PC-9 (cell line): ENCODE measurements around the gene GIMAP1. TPM values are rescaled to one million over a fixed set of nuclear protein-coding genes. Genes with fewer than 3 reads are reported as not detected.

Source experiments
- BruUV-seq: library from RNA; stranded (reverse); fragments of 400-500 nt; replicated peaks from 2 replicates; lab custom pipeline; 2021; lab: Mats Ljungman, UMichigan
- CTCF ChIA-PET: fragments of 300-600 bp; sonication (Branson Sonifier 250); formaldehyde crosslinking; loops from one replicate; lab custom pipeline; 2022; ENCODE audit warnings: antibody characterized with exemption; lab: Charles Lee
- POLR2A ChIA-PET: fragments of 300-600 bp; sonication (Branson Sonifier 250); formaldehyde crosslinking; loops from one replicate; lab custom pipeline; 2022; ENCODE audit warnings: antibody characterized with exemption; ENCODE audit not compliant: unreplicated experiment; lab: Charles Lee
- DNase-seq, 2 experiments: peaks; one replicate each; pipeline versions ENCODE4 v3.0.0 to v3.0.0-alpha.2; 2015 to 2022; ENCODE audit warnings: mixed read lengths in 1 of 2
- H2AFZ ChIP-seq: fragments of 200-600 bp; sonication (generic); 2 replicates; pipeline ENCODE4 v1.8.1; 2017; ENCODE audit warnings: antibody characterized with exemption
- H3F3A ChIP-seq: fragments of 200-600 bp; sonication (generic); 2 replicates; pipeline ENCODE4 v1.8.1; 2017; ENCODE audit warnings: antibody characterized with exemption, mild to moderate bottlenecking, low read depth; ENCODE audit not compliant: insufficient read depth
- H3K27ac ChIP-seq: fragments of 200-600 bp; sonication (generic); 2 replicates; pipeline ENCODE4 v1.6.1; 2016; ENCODE audit warnings: mixed run types
- H3K27me3 ChIP-seq: fragments of 200-600 bp; sonication (generic); 2 replicates; pipeline ENCODE4 v1.6.1; 2016; ENCODE audit warnings: low read depth, mixed run types; ENCODE audit not compliant: insufficient read depth
- H3K36me3 ChIP-seq: fragments of 200-600 bp; sonication (generic); 2 replicates; pipeline ENCODE4 v1.6.1; 2016; ENCODE audit warnings: low read depth, mixed run types
- H3K4me1 ChIP-seq: fragments of 200-600 bp; sonication (generic); replicated peaks from 2 replicates; pipeline ENCODE4 v1.6.1; 2016; ENCODE audit warnings: mixed run types; ENCODE audit not compliant: insufficient read depth
- H3K4me2 ChIP-seq: fragments of 200-600 bp; sonication (generic); 2 replicates; pipeline ENCODE4 v1.6.1; 2017; ENCODE audit warnings: mixed run types
- H3K4me3 ChIP-seq: fragments of 200-600 bp; sonication (generic); 2 replicates; pipeline ENCODE4 v1.6.1; 2016; ENCODE audit warnings: mixed run types
- H3K79me2 ChIP-seq: fragments of 200-600 bp; sonication (generic); 2 replicates; pipeline ENCODE4 v1.6.1; 2017; ENCODE audit warnings: low read depth, mixed run types
- H3K9me2 ChIP-seq: fragments of 200-600 bp; sonication (generic); 2 replicates; pipeline ENCODE4 v1.8.1; 2017; ENCODE audit warnings: mild to moderate bottlenecking; ENCODE audit not compliant: insufficient read depth
- H3K9me3 ChIP-seq: fragments of 200-600 bp; sonication (generic); 2 replicates; pipeline ENCODE4 v1.8.1; 2016; ENCODE audit warnings: low read depth; ENCODE audit not compliant: insufficient read depth
- H4K20me1 ChIP-seq: fragments of 200-600 bp; sonication (generic); 2 replicates; pipeline ENCODE4 v1.8.1; 2017; ENCODE audit not compliant: insufficient read depth
- CTCF ChIP-seq: fragments of 200-600 bp; sonication (generic); conservative IDR thresholded peaks from 2 replicates; pipeline ENCODE4 v1.6.1; 2017; ENCODE audit warnings: mixed run types, antibody characterized with exemption, mild to moderate bottlenecking, moderate library complexity
- EZH2 ChIP-seq: fragments of 200-600 bp; sonication (generic); IDR thresholded peaks from 2 replicates; pipeline ENCODE4 v1.8.0; 2017; ENCODE audit warnings: antibody characterized with exemption, low read depth
- intact Hi-C: fragments of 100-400 bp; cut with micrococcal nuclease; formaldehyde crosslinking; loops from one replicate; pipeline ENCODE4 v1.10.0; 2022; ENCODE audit not compliant: unreplicated experiment
- total RNA-seq: library from RNA; stranded (reverse); gene quantifications from 2 replicates; pipeline ENCODE4 v1.2.3, GENCODE V29; 2021

GIMAP1 gene
- total RNA-seq, 1 experiment from 2014 or later: not detected

- DNase-seq: no peak
- no peaks in the 10 kb centered on the region for H3K36me3 ChIP-seq
- no peaks in the 10 kb centered on the region for H3K9me3 ChIP-seq
- TF ChIP-seq EZH2: no peak
- TF ChIP-seq CTCF: no peak
- no peaks in the 10 kb centered on the region for H4K20me1 ChIP-seq
- H3K27ac ChIP-seq: no peak overlapping the region
- no peaks in the 10 kb centered on the region for H3F3A ChIP-seq
- H3K4me1 ChIP-seq: no peaks in the 10 kb centered on the region
- no peaks in the 10 kb centered on the region for H3K79me2 ChIP-seq
- ChIA-PET CTCF (no interaction called here), POLR2A (no interaction called here)
- no peak overlapping the region for H3K4me2 ChIP-seq
- intact Hi-C loops: no loop called here
- no peak overlapping the region for H2AFZ ChIP-seq
- H3K4me3 ChIP-seq: no peak overlapping the region
- peaks cover 88% of the 10 kb centered on the region for H3K27me3 ChIP-seq
- H3K9me2 ChIP-seq: no peaks in the 10 kb centered on the region
- no TSS peak for BruUV-seq
These were observed 3.8 kb downstream of the GIMAP1 start for GRCh38 chr7:150719960-150720891.

- Histone ChIP-seq H3F3A (no peaks in the 10 kb centered on the region), H3K27me3 (peaks cover 90% of the 10 kb centered on the region), H3K4me1 (no peaks in the 10 kb centered on the region), H3K27ac (no peak overlapping the region), H3K79me2 (no peaks in the 10 kb centered on the region), H4K20me1 (no peaks in the 10 kb centered on the region), H3K4me3 (no peak overlapping the region), H3K4me2 (no peak overlapping the region), H3K36me3 (no peaks in the 10 kb centered on the region), H2AFZ (no peak overlapping the region), H3K9me2 (no peaks in the 10 kb centered on the region), H3K9me3 (no peaks in the 10 kb centered on the region)
- DNase-seq: no peak
- no TSS peak for BruUV-seq
- intact Hi-C loops: no loop called here
- CTCF ChIA-PET: no interaction called here
- POLR2A ChIA-PET: no interaction called here
- no peak for TF ChIP-seq EZH2
- no peak for TF ChIP-seq CTCF
These were observed 5.6 kb downstream of the GIMAP1 start for GRCh38 chr7:150721970-150722373.

- H3K27ac ChIP-seq: no peak overlapping the region
- intact Hi-C loops: no loop called here
- no peaks in the 10 kb centered on the region for H3K9me2 ChIP-seq
- no peaks in the 10 kb centered on the region for H3F3A ChIP-seq
- H3K27me3 ChIP-seq: peaks cover 85% of the 10 kb centered on the region
- no peaks in the 10 kb centered on the region for H4K20me1 ChIP-seq
- no peak overlapping the region for H3K4me3 ChIP-seq
- POLR2A ChIA-PET: no interaction called here
- CTCF ChIA-PET: no interaction called here
- TF ChIP-seq EZH2 (no peak), CTCF (no peak)
- H3K36me3 ChIP-seq: no peaks in the 10 kb centered on the region
- no peak overlapping the region for H2AFZ ChIP-seq
- no peaks in the 10 kb centered on the region for H3K9me3 ChIP-seq
- BruUV-seq: no TSS peak
- no peaks in the 10 kb centered on the region for H3K79me2 ChIP-seq
- no peaks in the 10 kb centered on the region for H3K4me1 ChIP-seq
- H3K4me2 ChIP-seq: no peak overlapping the region
- no peak for DNase-seq
These were observed 6.1 kb downstream of the GIMAP1 start for GRCh38 chr7:150722431-150722931.
